RWPE2 (cell line): ENCODE results near the gene PAX1.

Experiments used
- ATAC-seq: fragments of 200-7000 bp; cut with Tn5 transposase; 3 replicates; pipeline ENCODE4 v1.9.1; 2021; ENCODE audit warnings: low read depth
- DNase-seq: peaks from one replicate; pipeline ENCODE4 v3.0.0-alpha.2; 2020; ENCODE audit warnings: low spot score
- H3K27ac ChIP-seq: fragments of 450-650 bp; 2 replicates; pipeline ENCODE4 v1.5.1; 2017; ENCODE audit warnings: mild to moderate bottlenecking; ENCODE audit not compliant: poor library complexity, severe bottlenecking
- H3K27me3 ChIP-seq: fragments of 250-450 bp; sonication (Bioruptor Pico); 2 replicates; pipeline ENCODE4 v1.5.1; 2021; ENCODE audit warnings: mild to moderate bottlenecking, moderate library complexity; ENCODE audit not compliant: insufficient read depth, poor library complexity, severe bottlenecking
- H3K36me3 ChIP-seq: fragments of 250-450 bp; sonication (Bioruptor Pico); 2 replicates; pipeline ENCODE4 v1.5.1; 2020; ENCODE audit warnings: low read depth, mild to moderate bottlenecking, moderate library complexity
- H3K4me1 ChIP-seq: fragments of 250-450 bp; sonication (Bioruptor Pico); 2 replicates; pipeline ENCODE4 v1.5.1; 2021; ENCODE audit warnings: mild to moderate bottlenecking, moderate library complexity; ENCODE audit not compliant: insufficient read depth, poor library complexity, severe bottlenecking
- H3K4me3 ChIP-seq: fragments of 250-450 bp; sonication (Bioruptor Pico); 2 replicates; pipeline ENCODE4 v1.5.1; 2021; ENCODE audit warnings: mild to moderate bottlenecking, moderate library complexity; ENCODE audit not compliant: severe bottlenecking
- H3K9me3 ChIP-seq: fragments of 250-450 bp; sonication (Bioruptor Pico); 2 replicates; pipeline ENCODE4 v1.5.1; 2021; ENCODE audit warnings: mild to moderate bottlenecking, moderate library complexity; ENCODE audit not compliant: severe bottlenecking
- TF ChIP-seq, protein P1 (sequence below): fragments of 450-650 bp; IDR thresholded peaks from one replicate; pipeline ENCODE4 v1.5.1; 2017; ENCODE audit warnings: mild to moderate bottlenecking, moderate library complexity; ENCODE audit not compliant: poor library complexity, severe bottlenecking

Gene PAX1

DNA sequence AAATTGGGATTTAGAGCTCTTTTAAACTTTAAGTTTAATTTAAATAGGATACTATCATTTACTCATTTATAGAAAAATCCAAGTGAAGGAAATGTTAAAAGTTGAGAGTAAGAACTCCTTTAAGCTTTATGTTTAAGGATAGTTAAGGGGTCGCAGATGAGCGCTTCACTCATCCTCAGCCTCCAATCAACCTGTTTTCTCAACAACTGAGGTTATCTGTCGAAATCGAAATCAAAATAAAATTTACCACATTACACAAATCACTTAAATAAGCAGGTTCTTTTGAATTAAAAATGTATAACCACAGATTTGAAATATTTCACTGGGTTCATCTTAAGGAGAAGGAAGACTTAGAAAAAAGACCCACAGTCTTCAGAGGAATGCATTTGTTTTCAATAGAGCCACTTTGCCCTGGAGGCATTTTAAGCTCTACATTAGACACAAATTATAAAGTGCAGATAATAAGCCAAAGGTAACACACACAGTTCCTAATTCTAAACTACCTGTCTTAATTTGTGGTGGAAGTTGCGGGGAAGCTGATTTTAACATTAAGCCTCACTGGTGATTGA is 5.5 kb downstream of the PAX1 start:
- TF ChIP-seq, protein P1, sequence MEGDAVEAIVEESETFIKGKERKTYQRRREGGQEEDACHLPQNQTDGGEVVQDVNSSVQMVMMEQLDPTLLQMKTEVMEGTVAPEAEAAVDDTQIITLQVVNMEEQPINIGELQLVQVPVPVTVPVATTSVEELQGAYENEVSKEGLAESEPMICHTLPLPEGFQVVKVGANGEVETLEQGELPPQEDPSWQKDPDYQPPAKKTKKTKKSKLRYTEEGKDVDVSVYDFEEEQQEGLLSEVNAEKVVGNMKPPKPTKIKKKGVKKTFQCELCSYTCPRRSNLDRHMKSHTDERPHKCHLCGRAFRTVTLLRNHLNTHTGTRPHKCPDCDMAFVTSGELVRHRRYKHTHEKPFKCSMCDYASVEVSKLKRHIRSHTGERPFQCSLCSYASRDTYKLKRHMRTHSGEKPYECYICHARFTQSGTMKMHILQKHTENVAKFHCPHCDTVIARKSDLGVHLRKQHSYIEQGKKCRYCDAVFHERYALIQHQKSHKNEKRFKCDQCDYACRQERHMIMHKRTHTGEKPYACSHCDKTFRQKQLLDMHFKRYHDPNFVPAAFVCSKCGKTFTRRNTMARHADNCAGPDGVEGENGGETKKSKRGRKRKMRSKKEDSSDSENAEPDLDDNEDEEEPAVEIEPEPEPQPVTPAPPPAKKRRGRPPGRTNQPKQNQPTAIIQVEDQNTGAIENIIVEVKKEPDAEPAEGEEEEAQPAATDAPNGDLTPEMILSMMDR, result no peak
- no peak for ATAC-seq

DNA sequence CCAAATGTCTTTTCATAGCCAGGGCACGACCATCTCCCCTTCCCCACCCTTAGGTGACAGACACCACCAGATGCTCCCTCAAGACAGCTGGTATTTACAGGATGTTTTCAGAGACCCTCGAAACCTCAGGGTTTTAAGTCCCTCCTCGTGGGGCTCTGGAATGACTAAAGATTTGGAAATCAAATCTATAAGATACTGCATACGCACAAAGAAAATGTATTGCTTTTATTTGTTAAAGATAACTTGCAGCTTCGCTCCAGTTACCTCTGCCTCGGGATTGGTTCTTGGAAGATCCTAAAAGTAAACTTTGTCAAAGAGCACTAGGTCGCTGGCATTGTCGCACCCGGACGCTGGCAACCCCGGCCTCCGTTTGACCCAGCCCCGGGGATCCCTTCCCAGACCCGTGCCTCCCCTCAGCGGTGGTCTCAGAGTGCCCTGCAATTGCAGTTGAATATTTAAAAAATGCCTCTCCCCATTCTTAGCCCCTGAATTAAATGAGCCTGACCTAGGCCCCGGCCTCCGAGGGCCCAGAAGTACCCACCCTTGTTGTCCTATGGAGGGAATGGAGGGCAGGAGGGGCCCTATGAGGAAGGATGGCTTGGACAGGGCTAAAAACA is 7.1 kb downstream of the PAX1 start:
- Histone ChIP-seq H3K36me3 (no peaks in the 10 kb centered on the region), H3K9me3 (no peaks in the 10 kb centered on the region), H3K4me1 (no peaks in the 10 kb centered on the region), H3K4me3 (no peak overlapping the region), H3K27me3 (peaks cover 92% of the 10 kb centered on the region), H3K27ac (no peak overlapping the region)
- ATAC-seq (no peak), DNase-seq (no peak)
- TF ChIP-seq, protein P1, result no peak

More for the DNA sequence above, 5.5 kb downstream of the PAX1 start:
- Histone ChIP-seq H3K9me3 (no peaks in the 10 kb centered on the region), H3K36me3 (no peaks in the 10 kb centered on the region), H3K4me3 (no peak overlapping the region), H3K27me3 (peaks cover 96% of the 10 kb centered on the region), H3K4me1 (no peaks in the 10 kb centered on the region), H3K27ac (no peak overlapping the region)
- DNase-seq, result no peak

DNA sequence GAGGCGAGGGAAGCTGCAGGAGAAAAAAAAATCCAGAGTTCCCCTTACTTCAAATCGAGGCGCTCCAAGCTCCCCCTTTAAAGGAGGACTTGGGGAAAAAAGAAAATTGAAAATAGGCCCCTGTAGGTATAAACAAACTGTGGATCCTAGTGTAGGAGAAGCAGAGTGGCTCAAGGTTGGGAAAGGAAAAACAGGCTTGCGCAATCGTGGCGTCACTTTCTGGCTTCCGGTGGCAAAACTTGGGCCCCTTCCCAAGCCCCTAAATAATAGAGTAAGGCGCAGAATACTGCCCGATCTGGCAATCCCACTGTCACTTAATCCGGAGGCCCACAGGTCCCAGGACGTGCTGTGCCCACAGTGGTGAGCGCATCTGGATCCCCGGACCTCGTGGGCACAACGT is 8.0 kb downstream of the PAX1 start:
- no peaks in the 10 kb centered on the region for H3K36me3 ChIP-seq
- no peaks in the 10 kb centered on the region for H3K9me3 ChIP-seq
- ATAC-seq, result no peak
- no peak for DNase-seq
- H3K27ac ChIP-seq, result no peak overlapping the region
- peaks cover 91% of the 10 kb centered on the region for H3K27me3 ChIP-seq
- H3K4me1 ChIP-seq, result no peaks in the 10 kb centered on the region
- TF ChIP-seq, protein P1, result no peak
- H3K4me3 ChIP-seq, result no peak overlapping the region

DNA sequence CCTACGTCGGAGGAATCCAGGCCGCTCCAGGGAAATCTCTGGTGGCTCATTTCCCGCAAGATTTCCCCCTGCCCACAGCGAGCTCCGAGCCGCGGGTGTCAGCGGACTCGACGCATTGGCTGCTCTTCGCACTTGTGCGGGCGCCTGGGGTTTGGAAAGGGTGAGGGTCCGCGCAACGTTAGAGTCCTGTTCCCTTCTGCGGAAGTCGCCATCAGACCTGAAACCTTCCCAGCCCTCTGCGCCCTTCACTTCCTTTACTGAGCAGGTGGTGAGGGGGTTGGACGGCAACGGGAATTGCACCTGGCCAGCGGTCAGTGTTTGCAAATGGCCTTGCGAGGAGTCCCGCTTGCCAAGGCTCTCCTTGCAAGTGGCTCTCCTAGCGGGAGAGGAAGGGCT is 8.4 kb downstream of the PAX1 start:
- TF ChIP-seq, protein P1, result no peak
- ATAC-seq (no peak), DNase-seq (no peak)
- no peaks in the 10 kb centered on the region for H3K9me3 ChIP-seq
- no peak overlapping the region for H3K4me3 ChIP-seq
- H3K27me3 ChIP-seq, result peaks cover 90% of the 10 kb centered on the region
- no peaks in the 10 kb centered on the region for H3K36me3 ChIP-seq
- no peak overlapping the region for H3K27ac ChIP-seq
- no peaks in the 10 kb centered on the region for H3K4me1 ChIP-seq
